Heart right ventricle (tissue), 16 donors: ENCODE results near the gene PKNOX2. TPM values are rescaled to one million over a fixed set of nuclear protein-coding genes. Genes with fewer than 3 reads are reported as not detected.
A peak's percentile ranks its signal among the peaks of the same experiment; 100 is the strongest.

ENCODE experiments used
- ATAC-seq, 8 donors: fragments of 200-7000 bp; cut with Tn5 transposase; one replicate each; pipeline ENCODE4 v1.9.1; 2020; ENCODE audit warnings: mild to moderate bottlenecking in 8 of 8, moderate library complexity in 8 of 8, moderate number of reproducible peaks in 1 of 8
- DNase-seq, 2 donors: peaks; one replicate each; pipeline ENCODE4 v3.0.0-alpha.2; 2020
- H3K27ac ChIP-seq, 10 donors: fragments of 200-600 bp; sonication (generic) in 2 of 10; one replicate each; pipeline versions ENCODE4 v1.5.0 to v1.8.0; 2020 to 2022; ENCODE audit warnings: mild to moderate bottlenecking in 3 of 10
- H3K27me3 ChIP-seq, 7 donors: fragments of 200-600 bp; one replicate each; pipeline ENCODE4 v1.8.0; 2021 to 2022; ENCODE audit warnings: mild to moderate bottlenecking in 2 of 7
- H3K36me3 ChIP-seq, 9 donors: fragments of 200-600 bp; sonication (generic) in 1 of 9; one replicate each; pipeline versions ENCODE4 v1.5.0 to v1.8.0; 2020 to 2022; ENCODE audit warnings: mild to moderate bottlenecking in 2 of 9
- H3K4me1 ChIP-seq, 9 donors: fragments of 200-600 bp; sonication (generic) in 1 of 9; one replicate each; pipeline versions ENCODE4 v1.5.0 to v1.8.0; 2020 to 2022; ENCODE audit warnings: mild to moderate bottlenecking in 4 of 9
- H3K4me3 ChIP-seq, 10 donors: fragments of 200-600 bp; sonication (generic) in 2 of 10; one replicate each; pipeline versions ENCODE4 v1.5.0 to v1.8.0; 2020 to 2022; ENCODE audit warnings: mild to moderate bottlenecking in 7 of 10, moderate library complexity in 2 of 10
- H3K9me3 ChIP-seq, 11 donors: fragments of 200-600 bp in 10 of 11; sonication (generic) in 2 of 11; one replicate each; pipeline versions ENCODE4 v1.5.0 to v1.8.0; 2013 to 2022; ENCODE audit warnings: mild to moderate bottlenecking in 2 of 11, control low read depth in 1 of 11, moderate library complexity in 1 of 11
- CTCF ChIP-seq, 9 donors: fragments of 200-600 bp; sonication (generic) in 2 of 9; IDR thresholded peaks; one replicate each; pipeline versions ENCODE4 v1.5.0 to v1.8.0; 2021 to 2022; ENCODE audit warnings: antibody characterized with exemption in 9 of 9, mild to moderate bottlenecking in 5 of 9, moderate library complexity in 1 of 9
- WGBS, 2 donors: extraction: QIAGEN DNeasy Blood & Tissue Kit; methylation state at CpG; one replicate each; pipeline ENCODE4 v1.1.7; 2013; ENCODE audit warnings: inconsistent platforms in 1 of 2; 5-methylcytosine and 5-hydroxymethylcytosine counted together
- intact Hi-C, 10 donors: fragments of 100-400 bp; cut with DNase I; formaldehyde crosslinking; loops; one replicate each; pipeline versions ENCODE4 v1.11.1 to v1.14.2; 2022
- polyA plus RNA-seq, 2 donors: library from polyadenylated mRNA; stranded (reverse); fragments of 200-250 nt; gene quantifications; one replicate each; pipeline ENCODE4 v1.2.3, GENCODE V29; 2013
- total RNA-seq, 10 donors: library from RNA; stranded (reverse); fragmentation: NEBNext Ultra II Directional in 3 of 10; extraction: Animal tissue kit (Norgen Biotek cat#: 25700) in 3 of 10; gene quantifications; one replicate each; pipeline versions ENCODE4 v1.2.1 to v1.2.4, GENCODE V29; 2021 to 2023
- donor health status: Arrhythmogenic right ventricular cardiomyopathy.
- donor health status: ischemic (EF 13 %, LVEDD 7.1; RV severe dilation, severe dysfunction).
- donor health status: healthy with polysubstance abuse.
- donor health status: DM: no; HTN: yes; CAD: no.
- donor health status: DM: no; HTN: no; CAD: no.
- donor health status: ischemic (EF 25% LVEDD 6.9; RV normal size, moderate dysfunction).
- donor health status: ischemic (EF 25% LVEDD 5.7; RV mildly dilated, moderate dysfunction).
- donor health status: healthy.
- donor health status: DM: yes; HTN: yes; CAD: no.
- donor health status: Ischemic cardiomyopathy.
- donor health status: ischemic (EF 35%, LVEDD 5.7; RV mildly dilated, moderate dysfunction).
- donor health status: nonischemic (EF 11% LVEDD 7.7; RV severe dilation, severe dysfunction).
- donor health status: DM: yes; HTN: yes; CAD: no.
- donor health status: PGD.
- donor health status: ischemic (EF 29% LVEDD 5.4; RV normal size, mild dysfunction).
- donor health status: nonischemic (EF 23%, LVEDD 6.1; RV moderate dilation, normal function).

PKNOX2 gene
- total and polyA plus RNA-seq, 12 donors = 2.5 to 5.8 (median 4.5) TPM

GRCh38 chr11:125287491-125288210 lies 123.1 kb downstream of the PKNOX2 start:
- peak; percentile 53 to 80 (median 74) for ATAC-seq
- no peak for TF ChIP-seq CTCF (IDR thresholded peaks at IDR 0.05)
- H3K36me3 ChIP-seq = no peaks in the 10 kb centered on the region
- DNase-seq = peak in 1 of 2 donors; percentile 43
- WGBS, 2 donors = 52 to 53% methylated on average over 11 of the region's 11 CpGs
- no peaks in the 10 kb centered on the region for H3K9me3 ChIP-seq
- H3K4me1 ChIP-seq = peaks cover 0 to 37% (median 5%) of the 10 kb centered on the region in 9 donors
- H3K4me3 ChIP-seq = no peak overlapping the region
- intact Hi-C loops = no loop called here
- no peaks in the 10 kb centered on the region for H3K27me3 ChIP-seq
- H3K27ac ChIP-seq = peak overlapping the region in 9 of 10 donors; percentile 5 to 76 (median 58)

DNA sequence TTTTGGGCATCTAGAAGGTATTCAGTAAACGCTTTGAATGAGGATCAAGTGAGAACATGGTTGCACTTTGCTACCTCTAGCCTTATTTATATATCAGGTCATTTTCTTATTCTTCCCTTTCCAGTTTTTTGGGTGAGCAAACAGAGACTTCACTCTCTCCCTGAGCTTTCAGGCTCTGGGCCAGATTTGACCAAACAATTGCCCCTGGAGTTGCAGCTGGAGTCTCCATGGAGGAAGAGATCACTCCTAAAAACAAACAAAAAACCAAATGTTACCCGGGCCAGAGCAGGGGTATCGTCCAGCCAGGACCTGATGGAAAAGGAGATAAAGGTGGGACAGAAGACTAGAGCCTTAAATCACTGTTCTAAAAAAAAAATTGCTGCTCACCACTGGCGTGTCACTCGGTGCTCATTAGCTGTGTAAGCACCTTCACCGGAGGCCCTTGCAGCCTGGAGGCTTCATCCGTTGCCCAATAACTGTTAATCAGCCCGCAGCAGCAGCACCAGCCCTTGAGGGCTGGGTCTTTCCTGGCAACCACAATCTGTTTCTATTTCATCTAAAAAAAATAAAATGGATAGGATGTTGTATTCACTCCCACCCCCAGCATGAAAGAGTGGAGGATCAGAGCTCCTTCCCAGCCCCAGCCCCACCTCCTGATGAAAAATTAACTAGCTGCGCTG lies 125.0 kb downstream of the PKNOX2 start:
- intact Hi-C loops = no loop called here
- WGBS, 2 donors = 55 to 59% methylated on average over 9 of the region's 9 CpGs

GRCh38 chr11:125290263-125290662 lies 125.7 kb downstream of the PKNOX2 start:
- 88 to 92% methylated on average over 5 of the region's 5 CpGs for WGBS, 2 donors

More for the DNA sequence above, 125.0 kb downstream of the PKNOX2 start:
- no peak for TF ChIP-seq CTCF (IDR thresholded peaks at IDR 0.05)
- H3K27ac ChIP-seq = no peak overlapping the region
- H3K9me3 ChIP-seq = no peaks in the 10 kb centered on the region
- H3K4me1 ChIP-seq = peaks cover 0 to 31% (median 5%) of the 10 kb centered on the region in 9 donors
- H3K27me3 ChIP-seq = no peaks in the 10 kb centered on the region
- ATAC-seq (no peak), DNase-seq (no peak)
- no peaks in the 10 kb centered on the region for H3K36me3 ChIP-seq
- no peak overlapping the region for H3K4me3 ChIP-seq

GRCh38 chr11:125292100-125292499 lies 127.5 kb downstream of the PKNOX2 start:
- Histone ChIP-seq H3K4me1 (peaks cover 0 to 27% (median 5%) of the 10 kb centered on the region in 9 donors), H3K9me3 (no peaks in the 10 kb centered on the region), H3K36me3 (no peaks in the 10 kb centered on the region), H3K27me3 (no peaks in the 10 kb centered on the region), H3K4me3 (no peak overlapping the region), H3K27ac (no peak overlapping the region)
- no peak for TF ChIP-seq CTCF (IDR thresholded peaks at IDR 0.05)
- intact Hi-C loops = no loop called here
- DNase-seq (no peak), ATAC-seq (no peak)
- 91 to 95% methylated on average over 6 of the region's 6 CpGs for WGBS, 2 donors

More at GRCh38 chr11:125290263-125290662, 125.7 kb downstream of the PKNOX2 start:
- no peak overlapping the region for H3K27ac ChIP-seq
- intact Hi-C loops = no loop called here
- ATAC-seq = no peak
- no peaks in the 10 kb centered on the region for H3K27me3 ChIP-seq
- H3K4me3 ChIP-seq = no peak overlapping the region
- no peaks in the 10 kb centered on the region for H3K36me3 ChIP-seq
- H3K9me3 ChIP-seq = no peaks in the 10 kb centered on the region
- no peak for TF ChIP-seq CTCF (IDR thresholded peaks at IDR 0.05)
- no peak for DNase-seq
- peaks cover 0 to 31% (median 5%) of the 10 kb centered on the region in 9 donors for H3K4me1 ChIP-seq
